AG04449 (cell line): ENCODE measurements around the gene RPN2.

Experiments used
- CTCF ChIA-PET: fragments of 350-600 bp; formaldehyde crosslinking; extraction: SDS; loops from one replicate; lab custom pipeline; 2021; ENCODE audit warnings: antibody characterized with exemption; lab: Yijun Ruan, JAX
- POLR2A ChIA-PET: fragments of 400-600, 350-600 bp; formaldehyde crosslinking; extraction: SDS; loops from one replicate; lab custom pipeline; 2020; ENCODE audit warnings: antibody characterized with exemption, inconsistent platforms; lab: Yijun Ruan, JAX
- DNase-seq: peaks from one replicate; pipeline ENCODE4 v3.0.0-alpha.2; 2010; ENCODE audit warnings: low read depth, low spot score
- H3K4me3 ChIP-seq: 2 replicates; pipeline ENCODE4 v1.5.1; 2011; ENCODE audit warnings: low read depth, mild to moderate bottlenecking, control low read depth, low read length
- CTCF ChIP-seq: IDR thresholded peaks from one replicate; pipeline ENCODE4 v1.5.1; 2011; ENCODE audit warnings: mild to moderate bottlenecking, moderate library complexity, low read length, control low read depth, inconsistent platforms; ENCODE audit not compliant: insufficient read depth; ENCODE audit errors: missing control alignments

RPN2 gene

GRCh38 chr20:37190354-37191112 is 11.4 kb downstream of the RPN2 start:
- ChIA-PET CTCF (interaction anchor here (1.3 to 13.5 kb wide), 14 partner anchors 8 to 353 kb away, joined by 3 to 227 read pairs (median 14); partner anchors contain the start of genes BLCAP, MANBAL, MROH8 and RPN2), POLR2A (interaction anchor here (1.7 kb wide), 1 partner anchor 12 kb away, joined by 6 read pairs; the partner anchor contains the start of gene RPN2)
- H3K4me3 ChIP-seq = no peak overlapping the region
- DNase-seq = no peak
- TF ChIP-seq CTCF = no peak

- ChIA-PET CTCF (interaction anchor here (0.5 to 13.5 kb wide), 29 partner anchors 10 to 372 kb away, joined by 3 to 227 read pairs (median 6); partner anchors contain the start of genes BLCAP, MANBAL, MROH8 and RPN2), POLR2A (interaction anchor here (0.6 kb wide), 1 partner anchor 496 kb away, joined by 3 read pairs; no protein-coding TSS in a partner anchor)
- no peak overlapping the region for H3K4me3 ChIP-seq
Measured at GRCh38 chr20:37192137-37192854, 13.2 kb downstream of the RPN2 start.

GRCh38 chr20:37193226-37193625 is 14.1 kb downstream of the RPN2 start:
- POLR2A ChIA-PET = no interaction called here
- CTCF ChIA-PET = interaction anchor here (0.7 to 13.5 kb wide), 9 partner anchors 8 to 352 kb away, joined by 3 to 227 read pairs (median 37); partner anchors contain the start of genes BLCAP, MROH8 and RPN2
- H3K4me3 ChIP-seq = no peak overlapping the region

More at GRCh38 chr20:37192137-37192854, 13.2 kb downstream of the RPN2 start:
- peak; percentile 97 for TF ChIP-seq CTCF
- DNase-seq = peak; percentile 38

GRCh38 chr20:37193821-37194220 is 14.7 kb downstream of the RPN2 start:
- ChIA-PET CTCF (interaction anchor here (0.7 to 13.5 kb wide), 8 partner anchors 8 to 349 kb away, joined by 3 to 227 read pairs (median 34); partner anchors contain the start of genes BLCAP, MROH8 and RPN2), POLR2A (no interaction called here)
- H3K4me3 ChIP-seq = no peak overlapping the region
- DNase-seq = no peak
- TF ChIP-seq CTCF = no peak

More at GRCh38 chr20:37193226-37193625, 14.1 kb downstream of the RPN2 start:
- TF ChIP-seq CTCF = no peak
- DNase-seq = no peak

- no peak for TF ChIP-seq CTCF
- ChIA-PET POLR2A (interaction anchor here (0.6 to 1.3 kb wide), 3 partner anchors 16 to 1157 kb away, joined by 3 read pairs; partner anchors contain the start of gene RPN2), CTCF (interaction anchor here (0.6 to 13.5 kb wide), 36 partner anchors 8 to 1214 kb away, joined by 3 to 227 read pairs (median 4); partner anchors contain the start of genes BLCAP, MROH8 and RPN2)
- H3K4me3 ChIP-seq = no peak overlapping the region
- no peak for DNase-seq
Measured at GRCh38 chr20:37194621-37195417, 15.7 kb downstream of the RPN2 start.
